ENCODE results near the gene NDRG2. TPM values are rescaled to one million over a fixed set of nuclear protein-coding genes. Genes with fewer than 3 reads are reported as not detected.

The NDRG2 gene
- total RNA-seq: 1.7 and 4.2 TPM in 2 replicates

DNA sequence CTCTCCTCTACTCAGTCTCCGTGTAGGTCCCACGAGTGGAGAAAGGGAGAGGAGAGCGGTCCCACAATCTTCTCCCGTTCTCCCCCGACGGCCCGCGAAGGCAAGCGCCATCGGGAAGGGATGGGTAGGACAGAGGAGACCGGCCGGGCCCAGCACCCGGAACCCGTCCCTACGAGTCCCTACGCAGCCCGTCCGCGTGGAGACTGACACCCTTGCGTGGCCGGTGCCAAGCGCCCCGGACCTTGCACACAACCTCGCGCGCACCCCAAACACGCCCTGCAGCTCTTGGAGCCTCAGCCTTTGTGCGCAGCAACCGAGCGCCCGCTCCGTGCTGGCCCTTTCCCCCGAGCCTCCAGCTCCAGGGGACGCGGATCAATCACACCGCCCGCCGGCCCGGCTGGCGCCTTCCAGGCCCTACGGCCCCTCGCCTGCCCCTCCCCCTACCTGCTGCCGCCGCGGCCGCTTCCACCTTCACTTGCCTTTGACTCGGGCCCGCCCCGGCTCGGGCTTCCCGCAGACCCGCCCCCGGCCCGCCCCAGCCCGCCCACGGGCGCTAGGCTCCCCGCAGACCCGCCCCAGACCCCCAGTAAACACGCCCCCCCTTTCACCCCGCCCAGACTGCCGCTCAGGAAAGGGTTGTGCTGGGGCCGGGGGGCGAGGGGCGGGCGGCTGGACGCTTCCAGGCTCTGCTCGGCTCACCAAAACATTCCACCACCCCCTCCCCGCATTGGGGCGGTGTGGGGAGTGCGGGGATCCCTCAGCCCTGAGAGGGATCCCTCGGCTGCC is at the start of gene NDRG2:
Gene NDRG2 (minus strand): TSS at position 477 of the 786 bp plus-strand sequence. CDS start 1,746 bp downstream, outside the sequence.

DNA sequence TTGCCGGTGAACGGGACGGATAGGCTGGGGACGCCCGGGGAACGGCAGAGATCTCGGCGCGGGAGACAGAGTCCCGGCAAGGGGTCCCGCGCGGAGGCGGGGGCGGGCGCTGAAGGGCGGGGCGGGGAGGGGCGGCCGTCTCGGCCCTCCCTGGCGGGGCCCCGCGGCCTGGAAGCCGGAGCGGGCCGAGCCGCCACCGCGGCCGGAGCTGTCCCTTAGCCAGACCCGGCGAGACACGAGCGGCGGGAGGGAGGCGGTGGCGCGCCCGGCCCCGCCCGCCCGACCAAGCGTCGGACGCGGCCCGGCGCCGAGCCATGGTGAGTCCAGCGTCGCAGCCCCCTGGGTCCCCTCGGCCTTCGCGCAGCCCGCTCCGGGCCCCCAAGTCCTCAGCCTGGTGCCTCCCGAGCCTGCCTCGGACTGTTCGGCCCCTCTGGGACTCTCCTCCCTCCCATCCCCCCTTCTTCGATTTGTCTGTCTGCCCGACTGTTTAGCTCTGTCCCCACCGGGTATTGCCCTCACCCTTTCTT is 45.3 kb upstream of the NDRG2 start, which contains the start of gene ARHGEF40:
Gene ARHGEF40 (plus strand): TSS at position 222 of the 527 bp plus-strand sequence. CDS start 93 bp downstream, at position 315.

DNA sequence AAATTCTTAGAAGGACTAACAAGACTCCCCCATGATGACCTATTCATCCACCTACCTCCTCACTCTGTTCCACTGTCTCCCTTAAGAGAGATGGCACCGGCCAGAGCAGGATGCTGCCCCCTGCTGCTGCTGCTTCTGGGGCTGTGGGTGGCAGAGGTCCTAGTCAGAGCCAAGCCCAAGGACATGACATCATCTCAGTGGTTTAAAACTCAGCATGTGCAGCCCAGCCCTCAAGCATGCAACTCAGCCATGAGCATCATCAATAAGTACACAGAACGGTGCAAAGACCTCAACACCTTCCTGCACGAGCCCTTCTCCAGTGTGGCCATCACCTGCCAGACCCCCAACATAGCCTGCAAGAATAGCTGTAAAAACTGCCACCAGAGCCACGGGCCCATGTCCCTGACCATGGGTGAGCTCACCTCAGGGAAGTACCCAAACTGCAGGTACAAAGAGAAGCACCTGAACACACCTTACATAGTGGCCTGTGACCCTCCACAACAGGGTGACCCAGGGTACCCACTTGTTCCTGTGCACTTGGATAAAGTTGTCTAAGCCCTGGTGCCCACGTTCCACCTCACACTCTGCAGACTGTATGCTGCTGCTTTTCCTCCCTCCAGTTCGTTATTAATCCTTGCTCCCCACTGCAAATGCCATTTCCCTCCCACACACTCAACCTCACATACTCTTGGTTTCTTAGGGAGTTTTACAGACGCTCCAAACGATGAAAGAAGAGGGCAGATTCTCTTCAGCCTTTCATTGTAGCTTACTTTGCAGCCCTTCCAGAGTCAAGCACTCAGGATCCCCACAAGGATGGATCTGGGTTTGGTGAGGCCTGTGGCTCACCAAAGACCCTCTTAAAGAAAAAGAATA is 33.2 kb upstream of the NDRG2 start, which contains the start of gene RNASE8:
Gene RNASE8 (plus strand): TSS at position 20 of the 873 bp plus-strand sequence. CDS start 71 bp downstream, at position 91.

DNA sequence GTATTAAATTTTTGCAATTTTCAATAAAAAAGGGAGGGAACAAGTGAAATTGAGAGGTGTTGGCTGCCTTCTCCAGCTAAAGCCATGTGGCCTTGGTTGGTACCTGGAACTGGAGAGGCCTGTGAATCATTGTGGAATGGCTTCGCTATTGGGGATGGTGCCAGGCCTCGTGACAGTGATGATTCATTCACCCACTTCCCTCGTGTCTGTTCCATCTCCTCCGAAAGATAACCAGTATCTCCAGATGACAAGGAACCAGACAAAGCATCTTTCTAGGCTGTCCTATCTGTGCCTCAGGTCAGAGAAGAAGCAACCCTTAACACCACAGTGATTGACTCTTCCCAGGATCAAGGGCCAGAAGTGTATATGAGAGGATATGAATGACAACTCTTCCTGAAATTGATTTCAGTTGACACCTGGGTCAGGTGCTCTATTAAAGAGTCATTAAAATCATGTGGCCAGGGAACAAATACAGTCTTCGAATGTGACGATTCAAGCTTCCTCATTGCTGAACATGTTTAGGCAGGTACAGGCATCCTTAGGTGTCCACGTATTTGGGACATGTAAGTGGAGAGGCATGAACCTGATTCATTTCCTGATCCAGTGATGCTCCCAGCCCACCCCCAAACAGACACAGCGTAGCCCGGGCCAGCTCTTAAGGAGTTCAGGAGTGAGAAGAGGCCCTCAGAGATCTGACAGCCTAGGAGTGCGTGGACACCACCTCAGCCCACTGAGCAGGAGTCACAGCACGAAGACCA is 17.0 kb upstream of the NDRG2 start, which contains the start of gene RNASE7:
Gene RNASE7 (plus strand): TSS at position 687 of the 758 bp plus-strand sequence. CDS start 631 bp downstream, outside the sequence.

DNA sequence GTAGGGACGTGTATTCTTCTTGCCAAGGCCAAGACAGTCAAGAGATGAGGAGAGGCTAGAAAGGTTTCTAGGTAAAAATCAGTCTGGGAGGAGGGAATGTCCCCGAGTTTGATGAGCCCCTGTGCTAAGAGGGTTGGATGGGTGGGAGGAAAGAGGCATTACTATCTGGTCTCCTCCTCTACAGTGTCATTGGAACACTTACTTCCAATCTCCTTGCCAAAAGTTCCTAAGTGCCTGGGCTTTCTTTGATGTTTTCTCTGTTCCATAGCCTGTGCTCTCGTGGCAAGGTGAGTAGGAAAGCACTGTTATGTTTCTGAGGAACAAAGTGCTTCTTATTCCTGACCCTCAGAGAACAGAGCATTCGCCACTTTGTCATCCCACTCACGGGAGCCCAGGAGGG is 9.8 kb upstream of the NDRG2 start, which contains the start of gene RNASE13:
Gene RNASE13 (minus strand): TSS at position 101 of the 400 bp plus-strand sequence. CDS start 519 bp downstream, outside the sequence.

DNA sequence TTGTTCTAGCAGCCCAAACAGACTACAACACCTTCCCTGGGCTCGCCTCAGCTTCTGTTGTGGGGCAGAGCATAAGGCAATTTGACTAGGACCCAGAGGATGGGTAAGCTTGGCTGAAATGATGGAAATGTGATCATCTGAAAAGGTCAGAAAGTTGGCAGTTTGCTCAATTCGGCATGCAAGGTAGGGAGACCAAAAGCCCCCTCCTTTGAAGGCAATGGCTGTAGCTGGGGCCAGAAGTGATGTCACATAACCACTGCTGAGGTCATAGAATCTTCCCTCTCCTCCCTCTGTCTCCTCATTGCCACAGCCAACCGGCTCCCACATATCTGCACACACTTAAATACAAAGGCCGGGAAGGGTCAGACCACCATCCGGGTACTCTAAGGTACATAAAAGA is 5.1 kb upstream of the NDRG2 start, which contains the start of gene TPPP2:
Gene TPPP2 (plus strand): TSS at position 301 of the 400 bp plus-strand sequence. CDS start 365 bp downstream, outside the sequence.

DNA sequence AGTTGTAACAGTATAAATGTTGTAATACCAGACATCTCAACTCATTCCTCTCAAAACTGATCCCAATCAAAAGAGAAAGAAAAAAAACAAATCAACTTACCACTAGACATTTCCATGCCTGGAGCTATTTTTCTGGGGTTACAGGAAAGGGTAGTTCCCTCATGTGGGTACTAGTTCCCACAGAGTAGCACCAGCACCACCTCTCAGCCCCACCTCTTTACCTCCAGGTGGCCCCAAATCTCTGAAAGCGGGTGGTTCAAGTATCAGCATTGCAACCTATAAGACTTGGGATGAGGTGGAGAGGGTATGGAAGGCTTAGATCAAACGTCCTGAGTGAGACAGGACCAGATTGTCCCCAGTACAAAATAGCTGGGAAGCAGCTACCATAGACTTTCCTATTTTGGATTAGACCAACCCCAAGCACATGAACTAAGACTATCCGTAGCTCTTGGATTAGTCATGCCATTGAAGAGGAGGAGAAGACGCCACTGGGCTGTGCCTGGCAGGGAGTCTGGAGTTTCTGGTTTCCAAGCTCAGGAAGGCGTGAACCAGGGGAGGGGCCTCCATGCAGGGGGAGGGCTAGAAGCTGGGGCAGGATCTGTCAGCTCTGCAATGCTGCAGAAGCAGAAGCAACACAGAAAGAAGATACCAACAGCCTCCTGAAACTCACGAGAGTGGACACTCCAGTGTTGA is 26.0 kb downstream of the NDRG2 start, which contains the start of gene SLC39A2:
Gene SLC39A2 (plus strand): TSS at position 620 of the 693 bp plus-strand sequence. CDS start 154 bp downstream, outside the sequence.

DNA sequence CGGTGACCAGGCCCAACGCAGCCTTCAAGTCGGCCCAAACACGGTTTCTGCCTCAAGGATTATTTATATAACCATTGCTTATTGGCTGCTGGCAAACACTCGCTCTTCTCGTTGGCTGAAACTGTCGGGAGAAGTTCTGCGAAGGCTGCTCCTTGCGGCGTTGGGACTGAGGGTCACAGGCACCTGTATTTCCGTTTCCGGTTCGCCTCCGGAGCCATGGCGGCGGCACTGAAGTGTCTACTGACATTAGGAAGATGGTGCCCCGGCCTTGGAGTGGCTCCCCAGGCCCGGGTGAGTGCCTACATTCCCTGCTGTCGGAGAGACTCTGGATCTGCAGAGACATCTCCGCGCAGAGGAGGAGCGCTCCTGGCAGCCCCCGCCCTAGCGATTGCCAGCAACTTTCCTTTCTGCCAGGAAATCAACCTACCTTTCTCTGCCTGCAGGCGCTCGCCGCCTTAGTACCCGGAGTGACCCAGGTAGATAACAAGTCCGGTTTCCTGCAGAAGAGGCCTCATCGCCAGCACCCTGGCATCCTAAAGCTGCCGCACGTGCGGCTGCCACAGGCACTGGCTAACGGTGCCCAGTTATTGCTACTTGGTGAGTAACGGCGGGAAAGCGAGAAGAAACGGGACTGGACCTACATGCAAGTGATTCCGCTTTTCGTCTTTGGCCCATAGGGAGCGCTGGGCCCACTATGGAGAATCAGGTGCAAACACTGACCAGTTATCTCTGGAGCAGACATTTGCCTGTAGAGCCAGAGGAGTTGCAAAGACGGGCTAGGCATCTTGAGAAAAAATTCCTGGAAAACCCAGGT is 34.9 kb downstream of the NDRG2 start, which contains the start of gene METTL17:
Gene METTL17 (plus strand): TSS at position 194 of the 814 bp plus-strand sequence. CDS start 23 bp downstream, at position 217.

Other genes starting within 250 kb of the NDRG2 start
- not detected in 2 replicates for gene RNASE6, start 243.8 kb downstream of the NDRG2 start, total RNA-seq
- 0.43 TPM in 1 of 2 replicates, not detected in the other for gene RNASE1, start 222.2 kb downstream of the NDRG2 start, total RNA-seq
- gene RNASE3, start 133.7 kb downstream of the NDRG2 start, total RNA-seq: not detected in 2 replicates
- not detected in 2 replicates for gene RNASE2, start 69.6 kb downstream of the NDRG2 start, total RNA-seq
- gene METTL17, start 35.1 kb downstream of the NDRG2 start, total RNA-seq: 33.3 and 62.6 TPM in 2 replicates
- gene SLC39A2, start 25.8 kb downstream of the NDRG2 start, total RNA-seq: 0.14 TPM in 1 of 2 replicates, not detected in the other
- not detected in 2 replicates for gene TPPP2, start 5.2 kb upstream of the NDRG2 start, total RNA-seq
- not detected in 2 replicates for gene RNASE13, start 9.7 kb upstream of the NDRG2 start, total RNA-seq
- not detected in 2 replicates for gene RNASE7, start 17.3 kb upstream of the NDRG2 start, total RNA-seq
- gene RNASE8, start 32.8 kb upstream of the NDRG2 start, total RNA-seq: not detected in 2 replicates
- gene ARHGEF40, start 45.2 kb upstream of the NDRG2 start, total RNA-seq: 17.5 and 57.3 TPM in 2 replicates
- 1.7 and 7.2 TPM in 2 replicates for gene ZNF219, start 73.6 kb upstream of the NDRG2 start, total RNA-seq
- gene TMEM253, start 76.0 kb upstream of the NDRG2 start, total RNA-seq: not detected in 2 replicates
- not detected in 2 replicates for gene OR5AU1, start 131.0 kb upstream of the NDRG2 start, total RNA-seq
- gene HNRNPC, start 244.4 kb upstream of the NDRG2 start, total RNA-seq: 451 and 701 TPM in 2 replicates